Neuronal stem cell (in vitro differentiated cells): ENCODE measurements around the gene NACA.

Experiments
- DNase-seq: peaks from one replicate; pipeline ENCODE4 v3.0.0-alpha.2; 2013; ENCODE audit warnings: low spot score
- H2AFZ ChIP-seq: one replicate; pipeline ENCODE4 v1.6.1; 2013; ENCODE audit warnings: mild to moderate bottlenecking, low read length, inconsistent platforms
- H2AK5ac ChIP-seq: 2 replicates; pipeline ENCODE4 v1.6.1; 2013; ENCODE audit warnings: low read depth, mild to moderate bottlenecking, inconsistent platforms, low read length, moderate library complexity, mixed read lengths
- H2BK120ac ChIP-seq: 2 replicates; pipeline ENCODE4 v1.6.1; 2013; ENCODE audit warnings: low read depth, mild to moderate bottlenecking, inconsistent platforms, low read length, moderate library complexity, mixed read lengths
- H2BK12ac ChIP-seq: one replicate; pipeline ENCODE4 v1.6.1; 2013; ENCODE audit warnings: low read length, inconsistent platforms
- H2BK15ac ChIP-seq: 2 replicates; pipeline ENCODE4 v1.6.1; 2013; ENCODE audit warnings: mild to moderate bottlenecking, low read length, inconsistent platforms, mixed read lengths
- H2BK5ac ChIP-seq: one replicate; pipeline ENCODE4 v1.6.1; 2013; ENCODE audit warnings: inconsistent platforms, mild to moderate bottlenecking, low read length, moderate library complexity
- H3K14ac ChIP-seq: one replicate; pipeline ENCODE4 v1.6.1; 2013; ENCODE audit warnings: low read length, inconsistent platforms
- H3K18ac ChIP-seq: 2 replicates; pipeline ENCODE4 v1.6.1; 2013; ENCODE audit warnings: low read length, inconsistent platforms
- H3K23ac ChIP-seq: 2 replicates; pipeline ENCODE4 v1.6.1; 2013; ENCODE audit warnings: low read depth, mild to moderate bottlenecking, mixed read lengths, low read length, inconsistent platforms; ENCODE audit not compliant: poor library complexity
- H3K27ac ChIP-seq: replicated peaks from 3 replicates; pipeline ENCODE4 v1.5.1; 2013; ENCODE audit warnings: low read length, inconsistent platforms
- H3K27me3 ChIP-seq, 3 experiments: 2 replicates each; pipeline ENCODE4 v1.6.1; 2013; ENCODE audit warnings: low read length in 3 of 3, mild to moderate bottlenecking in 2 of 3, inconsistent platforms in 1 of 3, low read depth in 1 of 3, mixed read lengths in 1 of 3, moderate library complexity in 1 of 3; ENCODE audit not compliant: control insufficient read depth in 3 of 3, insufficient read depth in 3 of 3
- H3K36me3 ChIP-seq, 2 donors: replicated peaks in 1 of 2; 2 replicates each; pipeline ENCODE4 v1.6.1; 2013; ENCODE audit warnings: low read length in 2 of 2; ENCODE audit not compliant: control insufficient read depth in 2 of 2, insufficient read depth in 2 of 2
- H3K4ac ChIP-seq: 2 replicates; pipeline ENCODE4 v1.6.1; 2013; ENCODE audit warnings: inconsistent platforms, mild to moderate bottlenecking, low read length, moderate library complexity
- H3K4me1 ChIP-seq, 2 donors: 1 replicate in 1 of 2; 2 replicates in 1 of 2; pipeline ENCODE4 v1.6.1; 2013; ENCODE audit warnings: low read length in 2 of 2, low read depth in 1 of 2; ENCODE audit not compliant: control insufficient read depth in 2 of 2, insufficient read depth in 1 of 2
- H3K4me2 ChIP-seq: one replicate; pipeline ENCODE4 v1.6.1; 2013; ENCODE audit warnings: mild to moderate bottlenecking, low read length, inconsistent platforms; ENCODE audit not compliant: insufficient read depth, poor library complexity, severe bottlenecking
- H3K4me3 ChIP-seq, 2 donors: 2 replicates each; pipeline ENCODE4 v1.5.1; 2013; ENCODE audit warnings: low read length in 2 of 2, mild to moderate bottlenecking in 2 of 2, inconsistent platforms in 1 of 2, moderate library complexity in 1 of 2
- H3K79me1 ChIP-seq: one replicate; pipeline ENCODE4 v1.6.1; 2013; ENCODE audit warnings: low read depth, mild to moderate bottlenecking, inconsistent platforms, low read length, moderate library complexity
- H3K9ac ChIP-seq: one replicate; pipeline ENCODE4 v1.6.1; 2013; ENCODE audit warnings: mild to moderate bottlenecking, low read depth, low read length, inconsistent platforms; ENCODE audit not compliant: poor library complexity
- H3K9me3 ChIP-seq, 2 donors: replicated peaks in 1 of 2; 2 replicates each; pipeline versions ENCODE3 to v1.6.1; 2013; ENCODE audit warnings: low read length in 2 of 2, mild to moderate bottlenecking in 2 of 2, inconsistent platforms in 1 of 2, low read depth in 1 of 2, mixed read lengths in 1 of 2, moderate library complexity in 1 of 2; ENCODE audit not compliant: control insufficient read depth in 2 of 2, insufficient read depth in 1 of 2
- H4K8ac ChIP-seq: one replicate; pipeline ENCODE4 v1.6.1; 2013; ENCODE audit warnings: low read depth, mild to moderate bottlenecking, inconsistent platforms, low read length, moderate library complexity
- H4K91ac ChIP-seq: one replicate; pipeline ENCODE4 v1.6.1; 2013; ENCODE audit warnings: low read length, low read depth, mild to moderate bottlenecking, inconsistent platforms; ENCODE audit not compliant: poor library complexity
- WGBS, 2 donors: extraction: QIAGEN DNeasy Blood & Tissue Kit; methylation state at CpG; one replicate each; pipeline ENCODE4 v1.1.7; 2013; ENCODE audit warnings: missing lambda C conversion rate in 2 of 2, mixed read lengths in 1 of 2; ENCODE audit not compliant: insufficient read length in 2 of 2, insufficient replicate concordance in 1 of 2; ENCODE audit errors: extremely low coverage in 2 of 2; 5-methylcytosine and 5-hydroxymethylcytosine counted together

Gene NACA

GRCh38 chr12:56715798-56716197 lies 9.3 kb downstream of the NACA start:
- Histone ChIP-seq H4K91ac (no peak overlapping the region), H3K4me3 (no peak overlapping the region), H3K4me2 (no peak overlapping the region), H3K27me3 (no peaks in the 10 kb centered on the region), H3K4me1 (peaks cover 0 to 6% of the 10 kb centered on the region in 2 donors), H2BK12ac (no peak overlapping the region), H4K8ac (no peak overlapping the region), H3K23ac (no peak overlapping the region), H2BK120ac (no peak overlapping the region), H3K18ac (no peak overlapping the region), H2BK5ac (no peak overlapping the region), H3K27ac (no peak overlapping the region), H2BK15ac (no peak overlapping the region), H2AK5ac (no peak overlapping the region), H3K9me3 (no peaks in the 10 kb centered on the region), H3K9ac (no peak overlapping the region), H2AFZ (no peak overlapping the region), H3K36me3 (peaks cover 44 to 86% of the 10 kb centered on the region in 2 donors), H3K14ac (no peak overlapping the region), H3K79me1 (peaks cover 2% of the 10 kb centered on the region), H3K4ac (no peak overlapping the region)
- DNase-seq, result no peak
- no CpG with 5 or more reads among the region's 8 CpGs for WGBS, 2 donors

DNA sequence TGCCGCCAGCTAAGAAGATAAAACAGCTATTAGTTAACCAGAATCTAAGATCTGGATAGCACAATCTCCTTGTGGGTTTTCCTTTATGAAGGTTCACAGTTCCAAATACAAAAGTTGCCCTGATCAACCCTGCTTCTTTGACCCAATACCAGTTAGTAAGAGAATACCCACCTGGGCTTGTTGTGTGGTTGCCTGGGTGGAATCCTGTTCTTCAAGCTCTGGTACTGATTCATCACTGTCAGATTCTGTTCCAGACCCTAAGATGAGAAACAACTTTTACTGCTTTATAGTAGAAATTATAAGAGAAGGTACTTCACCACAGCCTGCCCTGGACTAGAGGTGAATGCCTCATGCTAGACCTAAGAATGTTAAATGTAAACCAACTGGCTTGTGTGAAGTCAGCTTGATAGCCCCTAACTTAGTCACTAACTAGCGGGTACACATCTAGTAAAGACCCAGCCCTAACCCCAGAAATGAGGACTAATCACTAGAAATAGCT lies 10.6 kb downstream of the NACA start:
- Histone ChIP-seq H3K4me2 (no peak overlapping the region), H3K27me3 (no peaks in the 10 kb centered on the region), H3K4me3 (no peak overlapping the region), H3K79me1 (no peaks in the 10 kb centered on the region), H3K27ac (no peak overlapping the region), H3K9ac (no peak overlapping the region), H3K9me3 (no peaks in the 10 kb centered on the region), H3K4ac (no peak overlapping the region), H4K8ac (no peak overlapping the region), H2BK15ac (no peak overlapping the region), H3K36me3 (peaks cover 35 to 73% of the 10 kb centered on the region in 2 donors), H4K91ac (no peak overlapping the region), H2BK120ac (no peak overlapping the region), H3K18ac (no peak overlapping the region), H2BK5ac (no peak overlapping the region), H2AFZ (no peak overlapping the region), H3K14ac (no peak overlapping the region), H3K23ac (no peak overlapping the region), H2BK12ac (no peak overlapping the region), H2AK5ac (no peak overlapping the region), H3K4me1 (no peaks in the 10 kb centered on the region)
- WGBS, 2 donors, result no CpG with 5 or more reads among the region's 2 CpGs
- no peak for DNase-seq

DNA sequence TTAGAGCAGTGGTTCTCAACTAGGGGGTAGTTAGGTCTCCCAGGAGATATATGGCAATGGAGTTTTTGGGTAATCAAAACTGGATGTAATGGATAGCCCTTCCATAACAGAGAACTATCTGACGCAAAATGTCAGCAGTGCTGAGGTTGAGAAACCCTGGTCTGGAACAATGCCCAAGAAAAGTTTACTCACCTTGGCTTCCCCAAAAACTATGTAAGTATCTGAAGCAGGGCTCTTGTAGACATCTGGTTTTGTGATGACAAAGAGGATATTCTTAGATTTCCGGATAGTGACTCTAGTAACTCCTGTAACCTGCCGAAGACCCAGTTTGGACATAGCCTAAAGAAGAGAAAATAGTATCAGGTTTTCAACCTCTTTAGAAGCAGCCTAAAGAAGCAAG lies 11.8 kb downstream of the NACA start:
- H3K4me1 ChIP-seq, result no peaks in the 10 kb centered on the region
- H4K8ac ChIP-seq, result no peak overlapping the region
- H2BK5ac ChIP-seq, result no peak overlapping the region
- H3K9ac ChIP-seq, result no peak overlapping the region
- H3K9me3 ChIP-seq, result no peaks in the 10 kb centered on the region
- no peak overlapping the region for H3K27ac ChIP-seq
- no peak overlapping the region for H3K14ac ChIP-seq
- no peak overlapping the region for H3K18ac ChIP-seq
- no peak overlapping the region for H3K4me3 ChIP-seq
- peaks cover 30 to 64% of the 10 kb centered on the region in 2 donors for H3K36me3 ChIP-seq
- no peak overlapping the region for H2BK15ac ChIP-seq
- no peak for DNase-seq
- no peak overlapping the region for H4K91ac ChIP-seq
- no peak overlapping the region for H3K23ac ChIP-seq
- H3K79me1 ChIP-seq, result no peaks in the 10 kb centered on the region
- no peak overlapping the region for H3K4me2 ChIP-seq
- H2BK12ac ChIP-seq, result no peak overlapping the region
- WGBS, 2 donors, result no CpG with 5 or more reads among the region's 3 CpGs
- no peak overlapping the region for H2AFZ ChIP-seq
- no peaks in the 10 kb centered on the region for H3K27me3 ChIP-seq
- H2AK5ac ChIP-seq, result no peak overlapping the region
- H2BK120ac ChIP-seq, result no peak overlapping the region
- H3K4ac ChIP-seq, result no peak overlapping the region

DNA sequence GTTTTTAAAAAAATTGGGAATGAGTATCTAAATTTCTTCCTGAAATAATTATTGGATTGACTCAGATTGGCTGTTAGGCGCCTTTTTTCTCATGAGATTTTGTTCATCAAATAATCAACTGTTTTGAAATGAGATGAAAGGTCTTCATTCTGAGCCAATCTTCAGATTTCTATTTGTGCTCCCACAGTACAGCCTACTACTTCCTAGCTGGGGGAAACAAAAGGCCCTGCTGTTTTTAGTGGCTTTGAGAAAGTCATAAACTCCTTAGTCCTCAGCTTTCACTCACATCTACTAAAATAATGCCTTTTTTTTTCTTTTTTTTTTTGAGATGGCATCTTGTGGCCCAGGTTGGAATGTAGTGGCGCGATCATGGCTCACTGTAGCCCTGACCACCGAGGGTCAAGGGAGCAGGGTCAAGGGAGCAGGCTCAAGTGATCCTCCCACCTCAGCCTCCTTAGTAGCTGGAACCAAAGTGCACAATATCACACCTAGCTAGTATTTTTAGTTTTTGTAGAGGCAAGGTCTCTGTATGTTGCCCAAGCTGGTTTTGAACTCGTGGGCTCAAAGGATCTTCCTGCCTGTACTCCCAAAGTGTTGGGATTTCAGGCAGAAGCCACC lies 15.2 kb downstream of the NACA start:
- Histone ChIP-seq H3K27ac (no peak overlapping the region), H3K9ac (no peak overlapping the region), H3K27me3 (no peaks in the 10 kb centered on the region), H3K9me3 (no peaks in the 10 kb centered on the region), H3K79me1 (no peaks in the 10 kb centered on the region), H3K4ac (no peak overlapping the region), H3K4me1 (no peaks in the 10 kb centered on the region), H4K8ac (no peak overlapping the region), H3K4me3 (no peak overlapping the region), H2AFZ (no peak overlapping the region), H4K91ac (no peak overlapping the region), H3K23ac (no peak overlapping the region), H2BK12ac (no peak overlapping the region), H2BK120ac (no peak overlapping the region), H2AK5ac (no peak overlapping the region), H3K14ac (no peak overlapping the region), H2BK15ac (no peak overlapping the region), H3K4me2 (no peak overlapping the region), H3K36me3 (peaks cover 20 to 40% of the 10 kb centered on the region in 2 donors), H3K18ac (no peak overlapping the region), H2BK5ac (no peak overlapping the region)
- no CpG with 5 or more reads among the region's 5 CpGs for WGBS, 2 donors
- DNase-seq, result no peak
